Right ventricle myocardium superior (tissue), 1 donor: ENCODE results near the gene RRP8. TPM values are rescaled to one million over a fixed set of nuclear protein-coding genes. Genes with fewer than 3 reads are reported as not detected.

Experiments used
- ATAC-seq: fragments of 200-7000 bp; cut with Tn5 transposase; one replicate; pipeline ENCODE4 v1.9.1; 2020; ENCODE audit warnings: mild to moderate bottlenecking; ENCODE audit not compliant: poor library complexity
- DNase-seq: peaks from one replicate; pipeline ENCODE4 v3.0.0-alpha.2; 2020
- intact Hi-C: fragments of 100-400 bp; cut with DNase I; formaldehyde crosslinking; loops from one replicate; pipeline ENCODE4 v1.11.2; 2022
- total RNA-seq: library from RNA; stranded (reverse); fragmentation: NEBNext Ultra II Directional; extraction: Animal tissue kit (Norgen Biotek cat#: 25700); gene quantifications from one replicate; pipeline ENCODE4 v1.2.1, GENCODE V29; 2021
- donor health status: DM: no; HTN: yes; CAD: no; lungs with severe emphysema.

Gene RRP8
- total RNA-seq, 1 donor from 2014 or later = 19.8 TPM

DNA sequence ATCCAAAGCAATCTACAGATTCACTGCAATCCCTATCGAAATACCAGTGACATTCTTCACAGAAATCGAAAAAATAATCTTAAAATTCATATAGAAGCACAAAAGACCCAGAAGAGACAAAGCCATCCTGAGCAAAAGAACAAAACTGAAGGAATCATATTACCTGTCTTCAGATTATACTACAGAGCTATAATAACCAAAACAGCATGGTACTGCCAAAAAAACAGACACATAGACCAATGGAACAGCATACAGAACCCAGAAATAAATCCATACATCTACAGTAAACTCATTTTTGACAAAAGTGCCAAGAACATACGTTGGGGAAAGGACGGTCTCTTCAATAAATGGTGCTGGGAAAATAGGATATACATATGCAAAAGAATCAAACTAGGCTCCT is 18.9 kb downstream of the RRP8 start:
- intact Hi-C loops = no loop called here
- DNase-seq (no peak), ATAC-seq (no peak)

DNA sequence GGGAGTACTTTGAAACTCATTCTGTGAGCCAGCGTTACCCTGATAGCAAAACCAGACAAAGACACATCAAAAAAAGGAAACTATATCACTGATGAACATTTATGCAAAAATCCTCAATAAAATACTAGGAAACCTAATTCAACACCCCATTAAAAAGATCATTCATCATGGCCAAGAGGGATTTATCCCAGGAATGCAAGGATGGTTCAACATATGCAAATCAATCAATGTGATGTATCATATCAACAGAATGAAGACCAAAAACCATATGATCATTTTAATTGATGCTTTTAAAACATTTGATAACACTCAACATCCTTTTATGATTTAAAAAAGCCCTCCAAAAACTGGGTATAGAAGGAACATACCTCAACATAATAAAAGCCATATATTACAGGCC is 19.8 kb downstream of the RRP8 start:
- DNase-seq (no peak), ATAC-seq (no peak)
- intact Hi-C loops = no loop called here

DNA sequence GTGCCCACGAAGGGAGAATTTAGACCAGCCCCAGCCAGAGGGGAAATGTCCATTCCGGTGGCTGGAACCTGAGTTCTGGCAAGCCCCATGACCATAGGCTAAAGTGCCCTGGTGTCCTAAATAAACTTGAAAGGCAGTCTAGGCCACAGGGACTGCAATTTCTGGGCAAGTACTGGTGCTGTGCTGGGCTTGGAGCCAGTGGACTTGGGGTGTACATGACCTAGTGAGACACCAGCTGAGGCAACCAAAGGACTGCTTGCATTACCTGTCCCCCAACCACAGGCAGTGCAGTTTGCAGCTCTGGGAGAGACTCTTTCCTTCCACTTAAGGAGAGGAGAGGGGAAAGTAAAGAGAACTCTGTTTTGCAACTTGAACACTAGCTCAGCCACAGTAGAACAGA is 23.7 kb downstream of the RRP8 start:
- ATAC-seq (peak; percentile 32), DNase-seq (no peak)
- intact Hi-C loops = no loop called here

DNA sequence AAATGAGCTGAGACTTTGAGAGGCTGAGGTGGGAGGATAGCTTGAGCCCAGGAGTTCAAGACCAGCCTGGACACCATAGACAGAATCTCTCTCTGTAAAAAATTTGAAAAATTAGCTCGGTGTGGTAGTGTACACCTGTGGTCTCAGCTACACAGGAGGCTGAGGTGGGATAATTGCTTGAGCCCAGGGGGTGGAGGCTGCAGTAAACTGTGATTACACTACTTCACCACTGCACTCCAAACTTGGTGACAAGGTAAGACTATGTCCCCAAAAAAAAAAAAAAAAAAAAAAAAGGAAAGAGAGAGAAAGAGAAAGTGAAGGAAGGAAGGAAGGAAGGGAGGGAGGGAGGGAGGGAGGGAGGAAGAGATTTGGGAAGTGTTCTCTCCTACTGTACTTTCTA is 25.3 kb downstream of the RRP8 start:
- no peak for DNase-seq
- no peak for ATAC-seq
- intact Hi-C loops = no loop called here

DNA sequence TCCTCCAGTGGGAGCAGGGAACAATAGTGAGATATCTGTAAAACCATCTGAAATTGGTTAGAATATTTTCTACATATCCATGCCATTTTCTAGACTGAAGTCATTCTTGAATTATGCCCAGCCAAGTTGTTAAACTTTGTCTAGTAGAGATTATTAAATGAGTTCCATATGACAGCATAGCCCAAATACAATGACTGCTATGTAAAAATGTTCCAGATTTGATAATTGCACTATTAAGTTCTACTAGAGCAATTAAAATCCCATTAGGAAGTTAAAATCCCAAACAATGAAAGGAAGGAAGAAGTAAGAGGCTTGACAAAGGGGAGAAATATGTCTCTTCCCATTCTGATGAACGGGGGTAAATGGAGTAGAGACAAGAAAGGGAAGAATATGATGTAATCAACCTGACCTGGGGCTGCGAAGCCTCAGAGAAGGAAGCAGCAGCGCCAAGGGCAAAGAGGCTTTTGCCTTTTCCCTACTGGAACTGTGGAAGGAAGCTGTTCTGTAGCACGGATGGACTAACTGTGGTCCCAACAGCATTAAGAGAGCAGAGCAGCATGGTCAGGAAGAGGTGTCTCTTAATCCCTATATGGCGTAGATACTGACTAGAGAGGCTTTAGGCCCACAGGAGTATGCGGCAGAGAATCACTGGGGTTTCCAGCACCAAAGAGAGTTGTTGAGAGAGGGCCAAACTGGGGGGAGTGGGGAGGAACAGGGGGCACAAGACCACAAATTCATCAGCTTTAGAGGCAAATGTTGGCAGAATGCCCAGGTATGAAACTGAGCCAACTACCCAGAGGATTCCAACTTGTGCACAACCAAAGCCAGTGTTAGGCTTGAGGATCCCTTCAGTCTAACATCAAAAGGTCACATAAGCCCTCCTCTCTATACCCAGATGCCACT is 26.7 kb downstream of the RRP8 start:
- peak; percentile 75 for ATAC-seq
- intact Hi-C loops = loop anchor here (2.0 kb wide), 1 partner anchor 38 kb away; no protein-coding TSS in a partner anchor
- no peak for DNase-seq

GRCh38 chr11:6574816-6575715 is 28.4 kb downstream of the RRP8 start:
- intact Hi-C loops = no loop called here
- no peak for ATAC-seq

GRCh38 chr11:6572215-6572614 is 31.2 kb downstream of the RRP8 start:
- no peak for DNase-seq
- no peak for ATAC-seq
- intact Hi-C loops = no loop called here

More at GRCh38 chr11:6574816-6575715, 28.4 kb downstream of the RRP8 start:
- no peak for DNase-seq

DNA sequence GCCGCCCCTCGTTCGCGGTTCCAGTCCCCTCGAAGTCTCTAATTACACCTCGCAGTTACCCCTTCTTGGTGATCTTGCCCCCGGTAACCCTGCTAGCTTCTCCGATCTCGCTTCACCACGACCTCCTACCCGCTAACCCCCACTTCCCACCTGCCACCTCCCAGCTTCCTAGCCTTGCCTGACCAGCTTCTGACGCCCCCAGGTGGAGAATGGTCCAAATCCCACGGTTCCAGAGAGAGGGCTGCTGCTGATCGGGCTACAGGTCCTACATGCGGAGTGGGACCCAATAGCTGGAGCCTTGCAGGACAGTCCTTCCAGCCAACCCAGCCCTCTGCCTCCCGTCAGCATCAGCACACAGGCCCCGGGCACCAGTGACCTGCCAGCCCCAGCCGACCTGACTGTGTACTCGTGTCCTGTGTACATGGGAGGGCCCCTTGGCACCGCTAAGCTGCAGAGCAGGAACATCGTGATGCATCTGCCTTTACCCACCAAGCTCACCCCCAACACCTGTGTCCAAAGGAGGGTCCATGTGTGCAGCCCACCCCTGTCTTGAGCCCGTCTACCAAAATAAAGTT is 31.9 kb downstream of the RRP8 start:
- intact Hi-C loops = no loop called here
- DNase-seq (no peak), ATAC-seq (no peak)

- ATAC-seq (no peak), DNase-seq (peak; percentile 48)
- intact Hi-C loops = no loop called here
Measured at GRCh38 chr11:6570691-6571427, 32.6 kb downstream of the RRP8 start.

- ATAC-seq = no peak
- no peak for DNase-seq
- intact Hi-C loops = no loop called here
Measured at GRCh38 chr11:6569706-6570105, 33.7 kb downstream of the RRP8 start.

DNA sequence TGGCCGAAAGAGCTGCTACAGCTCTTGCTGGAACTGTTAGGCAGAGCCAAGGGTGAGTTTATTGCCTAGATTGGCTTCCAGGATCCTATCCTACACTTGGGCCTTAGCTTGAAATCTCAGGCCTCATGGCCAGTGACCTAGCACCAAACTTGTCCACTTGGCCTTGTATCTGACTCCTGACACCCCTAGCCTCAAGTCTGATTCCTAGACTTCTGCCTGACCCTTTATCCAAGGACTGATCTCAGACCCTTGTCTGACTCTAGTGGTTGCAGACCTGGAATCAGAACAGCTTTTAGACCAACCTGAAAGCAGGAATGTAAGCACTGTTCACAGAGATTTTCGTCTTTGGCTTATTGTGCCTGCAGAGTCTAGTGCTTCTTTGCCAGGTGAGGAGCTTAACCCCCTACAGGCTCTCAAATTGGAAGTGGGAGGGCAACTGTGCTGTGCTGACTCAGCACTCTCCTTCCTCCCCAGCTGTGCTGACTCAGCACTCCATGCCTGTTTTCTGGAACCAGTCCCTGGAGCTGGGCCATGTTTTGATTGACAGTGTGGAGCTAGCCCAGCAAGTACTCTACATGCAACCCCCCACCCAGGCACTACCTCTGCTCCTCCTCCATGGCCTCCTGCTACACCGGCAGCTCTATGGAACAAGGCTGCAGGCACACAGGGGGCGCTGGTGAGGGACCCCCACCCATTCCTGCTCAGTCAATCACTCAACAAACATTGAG is 35.1 kb downstream of the RRP8 start:
- ATAC-seq (peak; percentile 58), DNase-seq (peak; percentile 64)
- intact Hi-C loops = no loop called here

- intact Hi-C loops = no loop called here
- DNase-seq (peak; percentile 47), ATAC-seq (peak; percentile 64)
Measured at GRCh38 chr11:6567371-6567745, 36.1 kb downstream of the RRP8 start.

- ATAC-seq (peak; percentile 61), DNase-seq (peak; percentile 44)
- intact Hi-C loops = no loop called here
Measured at GRCh38 chr11:6566704-6567370, 36.6 kb downstream of the RRP8 start.

DNA sequence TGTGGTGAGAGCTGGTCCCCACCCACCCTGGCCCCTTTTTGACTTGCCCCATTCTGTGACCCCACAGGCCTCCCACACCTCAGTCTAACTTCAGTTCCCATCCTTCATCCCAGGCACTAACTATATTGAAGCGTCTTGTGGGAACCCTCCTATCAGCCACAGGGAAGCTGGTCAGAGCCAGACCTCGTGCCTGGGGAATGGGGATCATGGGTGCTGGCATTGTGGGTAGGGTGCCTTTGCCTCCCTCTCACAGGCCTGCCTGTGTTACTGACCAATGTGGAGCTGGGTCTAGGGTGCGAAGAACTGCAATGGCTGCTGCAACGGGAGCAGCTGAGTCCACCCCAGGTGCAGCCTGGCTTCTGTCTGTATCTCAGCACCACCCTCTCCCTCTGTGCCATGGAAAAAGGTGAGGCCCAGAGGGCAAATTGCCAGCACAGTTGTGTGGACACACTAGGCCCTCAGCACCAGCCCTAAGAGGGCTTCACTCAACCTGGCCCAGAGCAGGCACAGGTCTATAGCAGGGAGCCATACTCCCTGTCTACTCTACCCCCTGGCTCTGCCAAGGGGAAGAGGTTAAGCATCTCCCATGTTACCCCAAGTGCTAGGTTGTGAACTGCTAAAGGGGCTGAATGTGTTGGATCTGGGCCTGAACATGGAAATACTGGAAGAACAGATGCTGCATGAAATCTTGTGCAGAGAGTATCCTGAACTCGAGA is 37.3 kb downstream of the RRP8 start:
- DNase-seq = no peak
- ATAC-seq = no peak
- intact Hi-C loops = no loop called here

- intact Hi-C loops = no loop called here
- no peak for DNase-seq
- ATAC-seq = no peak
Measured at GRCh38 chr11:6565325-6565724, 38.1 kb downstream of the RRP8 start.

- intact Hi-C loops = no loop called here
- ATAC-seq (no peak), DNase-seq (no peak)
Measured at GRCh38 chr11:6563667-6564066, 39.7 kb downstream of the RRP8 start.

- DNase-seq (no peak), ATAC-seq (no peak)
- intact Hi-C loops = no loop called here
Measured at GRCh38 chr11:6563121-6563619, 40.2 kb downstream of the RRP8 start.
